ENCODE results near the gene AIFM3. TPM values are rescaled to one million over a fixed set of nuclear protein-coding genes. Genes with fewer than 3 reads are reported as not detected.

AIFM3 gene
- polyA plus RNA-seq, 2 of the 4 experiments (the other 2 are of a cell fraction), result 1.4 to 3.6 TPM

DNA sequence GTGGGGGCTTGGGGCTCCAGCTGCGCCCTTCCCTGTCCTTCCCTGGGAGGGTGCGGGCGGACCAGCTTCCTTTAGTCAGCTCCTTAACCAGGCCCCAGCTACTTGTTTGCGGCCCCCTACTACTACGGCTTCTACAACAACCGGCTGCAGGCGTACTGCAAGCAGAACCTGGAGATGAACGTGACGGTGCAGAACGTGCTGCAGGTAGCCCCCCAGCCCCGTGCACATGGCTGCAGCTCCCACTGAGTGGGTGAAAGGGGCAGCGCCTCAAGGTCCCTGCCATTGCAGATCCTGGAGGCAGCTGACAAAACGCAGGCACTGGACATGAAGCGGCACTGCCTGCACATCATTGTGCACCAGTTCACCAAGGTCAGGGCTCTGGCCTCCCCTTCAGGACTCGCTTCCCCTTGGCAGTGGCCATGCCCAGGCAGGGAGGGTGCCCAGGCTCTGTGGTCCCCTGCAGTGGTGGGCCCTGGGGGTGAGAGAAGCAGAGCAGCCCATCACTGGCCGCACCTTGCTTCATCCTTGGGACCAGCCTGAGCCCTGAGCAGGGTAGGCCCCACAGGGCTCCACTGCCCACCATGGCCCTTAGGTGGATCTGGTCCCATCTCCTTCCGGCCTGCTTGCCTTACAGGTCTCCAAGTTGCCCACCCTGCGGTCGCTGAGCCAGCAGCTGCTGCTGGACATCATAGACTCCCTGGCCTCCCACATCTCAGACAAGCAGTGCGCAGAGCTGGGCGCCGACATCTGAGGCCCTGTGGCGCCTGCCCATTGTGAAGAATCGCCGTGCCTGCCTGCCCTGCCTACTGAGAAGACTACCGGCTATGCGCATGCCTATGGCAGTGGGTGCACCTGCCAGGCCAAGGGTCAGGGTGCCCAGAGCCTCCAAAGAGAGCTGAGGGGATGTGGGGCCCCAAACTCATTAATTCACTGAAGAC is 29.8 kb downstream of the AIFM3 start:
- no peak overlapping the region for H3K27ac ChIP-seq
- no peak overlapping the region for H3K4me2 ChIP-seq
- H3K4me3 ChIP-seq, result no peak overlapping the region
- whole genome bisulfite sequencing (ENCODE audit: missing lambda C conversion rate), result 94% methylated on average over 13 of the region's 27 CpGs
- DNase-seq (ENCODE audit: low read depth in 1 of 2, low spot score in 1 of 2) (no peak), ATAC-seq (no peak), FAIRE-seq (no peak)
- no peak for TF ChIP-seq ZNF302 (CRISPR knock-in tag; IDR thresholded peaks at IDR 0.05)
- TF ChIP-seq HOXA7 (CRISPR knock-in tag; IDR thresholded peaks at IDR 0.05), result no peak
- TF ChIP-seq NR3C1 (IDR thresholded peaks at IDR 0.05), result no peak
- TF ChIP-seq PHF8 (IDR thresholded peaks at IDR 0.05; ENCODE audit: borderline replicate concordance, low read depth), result no peak
- no peak for TF ChIP-seq EHMT2 (IDR thresholded peaks at IDR 0.05; ENCODE audit: low read depth)
- no peak for TF ChIP-seq RCOR1 (IDR thresholded peaks at IDR 0.05; ENCODE audit: low read depth, low read length)
- TF ChIP-seq, protein P1, sequence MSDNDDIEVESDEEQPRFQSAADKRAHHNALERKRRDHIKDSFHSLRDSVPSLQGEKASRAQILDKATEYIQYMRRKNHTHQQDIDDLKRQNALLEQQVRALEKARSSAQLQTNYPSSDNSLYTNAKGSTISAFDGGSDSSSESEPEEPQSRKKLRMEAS (IDR thresholded peaks at IDR 0.05), result no peak
- TF ChIP-seq TFCP2L1 (CRISPR knock-in tag; IDR thresholded peaks at IDR 0.05), result no peak
- TF ChIP-seq, protein P2, sequence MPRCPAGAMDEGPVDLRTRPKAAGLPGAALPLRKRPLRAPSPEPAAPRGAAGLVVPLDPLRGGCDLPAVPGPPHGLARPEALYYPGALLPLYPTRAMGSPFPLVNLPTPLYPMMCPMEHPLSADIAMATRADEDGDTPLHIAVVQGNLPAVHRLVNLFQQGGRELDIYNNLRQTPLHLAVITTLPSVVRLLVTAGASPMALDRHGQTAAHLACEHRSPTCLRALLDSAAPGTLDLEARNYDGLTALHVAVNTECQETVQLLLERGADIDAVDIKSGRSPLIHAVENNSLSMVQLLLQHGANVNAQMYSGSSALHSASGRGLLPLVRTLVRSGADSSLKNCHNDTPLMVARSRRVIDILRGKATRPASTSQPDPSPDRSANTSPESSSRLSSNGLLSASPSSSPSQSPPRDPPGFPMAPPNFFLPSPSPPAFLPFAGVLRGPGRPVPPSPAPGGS (IDR thresholded peaks at IDR 0.05), result no peak
- peaks cover 9% of the 10 kb centered on the region; the same call in 2 of the 3 replicates for H3K4me1 ChIP-seq
- POLR2A ChIA-PET, result interaction anchor here (1.2 kb wide), 1 partner anchor 15 kb away, joined by 5 read pairs; the partner anchor contains the start of gene LZTR1
- CTCF ChIA-PET, result no interaction called here
- no peaks in the 10 kb centered on the region for H3K9me3 ChIP-seq

DNA sequence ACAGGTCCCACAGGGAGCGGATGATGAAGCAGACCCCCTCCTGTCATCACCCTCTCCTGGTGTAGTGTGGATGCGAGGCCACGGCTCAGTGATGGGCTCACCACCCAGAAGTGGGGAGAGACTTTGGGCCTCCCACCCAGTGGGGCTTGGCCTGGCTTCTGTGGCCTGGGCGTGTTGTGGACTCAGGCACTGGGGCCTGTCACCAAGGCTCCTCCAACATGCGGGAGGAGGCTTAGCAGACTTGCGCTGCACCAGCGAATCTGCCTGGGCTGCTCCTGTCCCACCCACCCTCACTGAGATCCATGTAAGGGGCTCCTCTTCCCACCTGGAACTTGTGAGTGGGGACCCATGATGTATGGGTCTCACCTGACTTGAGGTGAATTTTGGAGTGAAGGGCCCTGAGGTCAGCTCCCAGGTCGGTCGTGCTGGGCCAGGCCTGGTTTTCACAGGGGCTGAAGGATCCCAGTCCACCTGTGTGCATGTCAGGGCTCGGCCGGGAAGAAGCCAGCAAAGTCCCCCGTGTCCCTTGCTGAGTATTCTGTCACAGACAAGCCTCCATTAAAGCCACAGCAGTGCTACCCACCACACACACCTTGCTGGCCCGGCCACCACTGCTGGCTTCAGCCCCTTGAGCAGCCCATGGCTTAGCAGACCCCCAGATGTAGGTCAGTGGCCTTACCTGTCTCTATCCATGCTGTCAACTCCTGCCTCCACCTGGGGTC is 30.6 kb downstream of the AIFM3 start:
- WGBS (ENCODE audit: missing lambda C conversion rate), result 92% methylated on average over 7 of the region's 13 CpGs
- no peak for TF ChIP-seq RNF2 (IDR thresholded peaks at IDR 0.05; ENCODE audit: borderline replicate concordance, low read depth)
- no peak for ATAC-seq
- Histone ChIP-seq H3K9me3 (no peaks in the 10 kb centered on the region), H3K4me2 (no peak overlapping the region), H3K4me1 (peaks cover 9% of the 10 kb centered on the region; the same call in 2 of the 3 replicates), H3K27ac (no peak overlapping the region), H3K4me3 (no peak overlapping the region)
- no peak for DNase-seq (ENCODE audit: low read depth in 1 of 2, low spot score in 1 of 2)
- no peak for FAIRE-seq
- POLR2A ChIA-PET, result no interaction called here
- CTCF ChIA-PET, result no interaction called here

DNA sequence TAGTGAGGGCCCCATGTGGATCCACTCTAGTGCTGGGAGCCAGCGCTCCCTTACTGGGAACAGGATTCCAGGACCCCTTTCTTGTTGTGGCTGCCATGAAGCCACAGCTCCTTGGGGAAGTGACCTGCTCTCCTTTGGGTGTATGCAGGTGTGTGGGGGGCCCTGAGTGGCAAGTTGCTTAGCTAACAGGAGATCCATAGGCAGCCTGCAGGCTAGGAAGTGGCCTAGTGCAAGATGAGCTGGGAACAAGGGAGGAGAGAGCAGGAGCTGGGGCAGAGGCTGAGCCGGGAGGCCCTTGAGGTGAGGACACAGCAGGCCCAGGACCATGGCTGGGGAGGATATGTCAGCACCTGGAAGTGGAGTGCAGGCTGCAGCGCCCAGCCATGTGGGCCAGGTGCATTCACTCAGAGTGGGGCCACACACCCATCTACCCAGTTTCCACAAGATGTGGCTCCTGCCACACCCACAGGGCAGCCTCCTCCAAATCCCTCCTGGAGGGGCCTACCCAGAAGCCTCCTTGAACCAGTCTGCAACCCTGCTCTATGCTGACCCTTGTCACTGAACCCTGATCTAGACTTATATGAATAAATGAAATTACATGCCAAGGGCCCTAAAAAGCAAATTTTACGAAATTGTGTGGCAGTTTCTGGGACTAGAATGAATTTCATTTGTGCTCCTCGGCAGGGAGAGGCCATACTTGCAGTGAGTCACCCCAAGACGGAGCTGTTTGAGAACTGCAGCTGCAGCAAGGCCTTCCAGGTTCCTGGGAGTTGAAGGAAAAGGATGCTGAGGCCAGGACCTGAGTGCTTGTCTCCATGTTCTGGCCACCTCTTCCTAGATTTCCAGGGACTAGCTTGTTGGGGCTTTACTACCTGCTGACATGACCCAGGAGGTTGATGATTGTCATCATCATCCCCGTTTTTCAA is 31.6 kb downstream of the AIFM3 start:
- POLR2A ChIA-PET, result interaction anchor here (1.1 to 1.9 kb wide), 3 partner anchors 16 to 194 kb away, joined by 3 to 12 read pairs (median 4); partner anchors contain the start of gene LZTR1

More for the DNA sequence above, 31.6 kb downstream of the AIFM3 start:
- ATAC-seq (no peak), FAIRE-seq (no peak), DNase-seq (ENCODE audit: low read depth in 1 of 2, low spot score in 1 of 2) (no peak)
- CTCF ChIA-PET, result interaction anchor here (1.5 to 1.8 kb wide), 2 partner anchors 17 to 113 kb away, joined by 7 to 8 read pairs; partner anchors contain the start of gene LZTR1
- peaks cover 16% of the 10 kb centered on the region; the same call in 2 of the 3 replicates for H3K4me1 ChIP-seq
- no peak overlapping the region for H3K27ac ChIP-seq
- peak; percentile 15; the same call in 1 of the 2 replicates for TF ChIP-seq POLR2A (IDR thresholded peaks at IDR 0.05; ENCODE audit: low read length)
- TF ChIP-seq PHF8 (IDR thresholded peaks at IDR 0.05; ENCODE audit: borderline replicate concordance, low read depth), result no peak
- no peak for TF ChIP-seq BHLHE40 (IDR thresholded peaks at IDR 0.05; ENCODE audit: low read depth, low read length)
- TF ChIP-seq FOSB (CRISPR knock-in tag; IDR thresholded peaks at IDR 0.05), result no peak
- TF ChIP-seq JUN (IDR thresholded peaks at IDR 0.05), result peak in 1 of 2 experiments; percentile 16; a peak in 2 of 5 replicates
- 63% methylated on average over 4 of the region's 7 CpGs for WGBS (ENCODE audit: missing lambda C conversion rate)
- no peaks in the 10 kb centered on the region for H3K9me3 ChIP-seq
- H3K4me2 ChIP-seq, result no peak overlapping the region
- no peak overlapping the region for H3K4me3 ChIP-seq

Data from A549 (cell line).